MM.1S (cell line): ENCODE data around the gene ATP2A2.
A peak's percentile ranks its signal among the peaks of the same experiment; 100 is the strongest.

ENCODE experiments used
- DNase-seq: peaks from one replicate; pipeline ENCODE4 v3.0.0-alpha.2; 2015
- H2AFZ ChIP-seq: fragments of 300-600 bp; sonication (generic); 2 replicates; pipeline ENCODE4 v1.6.0; 2016; ENCODE audit warnings: antibody characterized with exemption, low read length
- H3F3A ChIP-seq: fragments of 300-600 bp; sonication (generic); 2 replicates; pipeline ENCODE4 v1.6.1; 2016; ENCODE audit warnings: mild to moderate bottlenecking, antibody characterized with exemption, low read length, moderate library complexity, mixed read lengths; ENCODE audit not compliant: insufficient read depth
- H3K27ac ChIP-seq: fragments of 300-600 bp; sonication (generic); 2 replicates; pipeline ENCODE4 v1.5.1; 2016; ENCODE audit warnings: mild to moderate bottlenecking, low read length
- H3K27me3 ChIP-seq: fragments of 300-600 bp; sonication (generic); replicated peaks from 2 replicates; pipeline ENCODE4 v1.6.0; 2016; ENCODE audit warnings: low read length; ENCODE audit not compliant: insufficient read depth
- H3K36me3 ChIP-seq: fragments of 300-600 bp; sonication (generic); replicated peaks from 2 replicates; pipeline ENCODE4 v1.6.1; 2016; ENCODE audit warnings: mild to moderate bottlenecking, low read length, mixed read lengths; ENCODE audit not compliant: insufficient read depth
- H3K4me1 ChIP-seq: fragments of 300-600 bp; sonication (generic); 2 replicates; pipeline ENCODE4 v1.6.1; 2016; ENCODE audit warnings: low read length, mixed read lengths
- H3K4me2 ChIP-seq: fragments of 300-600 bp; sonication (generic); 2 replicates; pipeline ENCODE4 v1.6.0; 2016; ENCODE audit warnings: low read depth, low read length
- H3K4me3 ChIP-seq: fragments of 300-600 bp; sonication (generic); 2 replicates; pipeline ENCODE4 v1.5.1; 2016; ENCODE audit warnings: low read length, mixed read lengths
- H3K79me2 ChIP-seq: fragments of 300-600 bp; sonication (generic); 2 replicates; pipeline ENCODE4 v1.6.1; 2016; ENCODE audit warnings: mixed run types, low read length, mixed read lengths
- H3K9ac ChIP-seq: fragments of 300-600 bp; sonication (generic); 2 replicates; pipeline ENCODE4 v1.6.1; 2016; ENCODE audit warnings: low read length, mixed read lengths
- H3K9me2 ChIP-seq: fragments of 300-600 bp; sonication (generic); replicated peaks from 2 replicates; pipeline ENCODE4 v1.6.1; 2016; ENCODE audit warnings: mild to moderate bottlenecking, low read length, mixed read lengths; ENCODE audit not compliant: insufficient read depth
- H3K9me3 ChIP-seq: fragments of 300-600 bp; sonication (generic); replicated peaks from 2 replicates; pipeline ENCODE4 v1.6.1; 2016; ENCODE audit warnings: mild to moderate bottlenecking, low read length, mixed read lengths; ENCODE audit not compliant: insufficient read depth
- H4K20me1 ChIP-seq: fragments of 300-600 bp; sonication (generic); 2 replicates; pipeline ENCODE4 v1.6.1; 2016; ENCODE audit warnings: mild to moderate bottlenecking, low read length, moderate library complexity, mixed read lengths; ENCODE audit not compliant: insufficient read depth
- EZH2 ChIP-seq: fragments of 300-600 bp; sonication (generic); optimal IDR thresholded peaks from 2 replicates; pipeline ENCODE3; 2017; ENCODE audit warnings: low read depth, mild to moderate bottlenecking, antibody characterized with exemption, low read length, mixed read lengths
- EZH2phosphoT487 ChIP-seq: fragments of 300-600 bp; sonication (generic); IDR thresholded peaks from 2 replicates; pipeline ENCODE4 v1.6.1; 2018; ENCODE audit warnings: antibody characterized with exemption, low read length
- TF ChIP-seq, protein P1 (sequence below): fragments of 300-600 bp; sonication (generic); IDR thresholded peaks from 2 replicates; pipeline ENCODE4 v1.5.1; 2016; ENCODE audit warnings: antibody characterized with exemption, low read length, mixed read lengths

Gene ATP2A2

DNA sequence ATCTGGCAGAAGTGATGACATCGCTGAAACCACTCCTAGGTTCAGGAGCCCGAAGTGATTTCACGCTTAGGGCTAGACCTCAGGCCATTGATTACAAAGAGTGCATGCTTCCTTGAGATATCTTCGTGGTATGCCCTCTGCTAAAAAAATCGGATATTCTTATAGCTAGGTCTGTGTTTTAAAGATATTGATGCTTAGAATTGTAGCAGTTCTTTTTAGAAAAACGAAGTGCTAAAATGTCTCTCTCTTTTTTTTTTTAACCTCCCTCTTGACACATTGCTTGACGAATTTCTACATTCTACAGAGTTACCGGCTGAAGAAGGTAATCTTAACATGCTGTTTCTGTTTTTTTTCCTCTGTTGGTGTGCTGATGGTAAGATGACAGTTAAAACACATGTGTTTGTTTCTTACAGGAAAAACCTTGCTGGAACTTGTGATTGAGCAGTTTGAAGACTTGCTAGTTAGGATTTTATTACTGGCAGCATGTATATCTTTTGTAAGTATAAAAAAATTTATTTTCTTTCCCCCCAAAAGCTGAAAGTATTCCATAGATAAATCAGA, 1.3 kb downstream of the ATP2A2 start:
- Histone ChIP-seq H3K9ac (peak overlapping the region; percentile 87), H3K9me2 (no peaks in the 10 kb centered on the region), H3K36me3 (no peaks in the 10 kb centered on the region), H4K20me1 (peaks cover 17% of the 10 kb centered on the region; the same call in 1 of the 2 replicates), H3K27me3 (no peaks in the 10 kb centered on the region), H3K4me3 (peak overlapping the region; percentile 83), H3K79me2 (peaks cover 59% of the 10 kb centered on the region), H3K27ac (peak overlapping the region; percentile 71; the same call in 1 of the 2 replicates), H2AFZ (no peak overlapping the region), H3F3A (peaks cover 8% of the 10 kb centered on the region; the same call in 1 of the 2 replicates), H3K4me2 (peak overlapping the region; percentile 93), H3K9me3 (no peaks in the 10 kb centered on the region), H3K4me1 (peaks cover 6% of the 10 kb centered on the region; the same call in 1 of the 2 replicates)
- TF ChIP-seq EZH2phosphoT487 (no peak), EZH2 (no peak)
- TF ChIP-seq, protein P1, sequence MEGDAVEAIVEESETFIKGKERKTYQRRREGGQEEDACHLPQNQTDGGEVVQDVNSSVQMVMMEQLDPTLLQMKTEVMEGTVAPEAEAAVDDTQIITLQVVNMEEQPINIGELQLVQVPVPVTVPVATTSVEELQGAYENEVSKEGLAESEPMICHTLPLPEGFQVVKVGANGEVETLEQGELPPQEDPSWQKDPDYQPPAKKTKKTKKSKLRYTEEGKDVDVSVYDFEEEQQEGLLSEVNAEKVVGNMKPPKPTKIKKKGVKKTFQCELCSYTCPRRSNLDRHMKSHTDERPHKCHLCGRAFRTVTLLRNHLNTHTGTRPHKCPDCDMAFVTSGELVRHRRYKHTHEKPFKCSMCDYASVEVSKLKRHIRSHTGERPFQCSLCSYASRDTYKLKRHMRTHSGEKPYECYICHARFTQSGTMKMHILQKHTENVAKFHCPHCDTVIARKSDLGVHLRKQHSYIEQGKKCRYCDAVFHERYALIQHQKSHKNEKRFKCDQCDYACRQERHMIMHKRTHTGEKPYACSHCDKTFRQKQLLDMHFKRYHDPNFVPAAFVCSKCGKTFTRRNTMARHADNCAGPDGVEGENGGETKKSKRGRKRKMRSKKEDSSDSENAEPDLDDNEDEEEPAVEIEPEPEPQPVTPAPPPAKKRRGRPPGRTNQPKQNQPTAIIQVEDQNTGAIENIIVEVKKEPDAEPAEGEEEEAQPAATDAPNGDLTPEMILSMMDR: no peak
- peak; percentile 50 for DNase-seq

DNA sequence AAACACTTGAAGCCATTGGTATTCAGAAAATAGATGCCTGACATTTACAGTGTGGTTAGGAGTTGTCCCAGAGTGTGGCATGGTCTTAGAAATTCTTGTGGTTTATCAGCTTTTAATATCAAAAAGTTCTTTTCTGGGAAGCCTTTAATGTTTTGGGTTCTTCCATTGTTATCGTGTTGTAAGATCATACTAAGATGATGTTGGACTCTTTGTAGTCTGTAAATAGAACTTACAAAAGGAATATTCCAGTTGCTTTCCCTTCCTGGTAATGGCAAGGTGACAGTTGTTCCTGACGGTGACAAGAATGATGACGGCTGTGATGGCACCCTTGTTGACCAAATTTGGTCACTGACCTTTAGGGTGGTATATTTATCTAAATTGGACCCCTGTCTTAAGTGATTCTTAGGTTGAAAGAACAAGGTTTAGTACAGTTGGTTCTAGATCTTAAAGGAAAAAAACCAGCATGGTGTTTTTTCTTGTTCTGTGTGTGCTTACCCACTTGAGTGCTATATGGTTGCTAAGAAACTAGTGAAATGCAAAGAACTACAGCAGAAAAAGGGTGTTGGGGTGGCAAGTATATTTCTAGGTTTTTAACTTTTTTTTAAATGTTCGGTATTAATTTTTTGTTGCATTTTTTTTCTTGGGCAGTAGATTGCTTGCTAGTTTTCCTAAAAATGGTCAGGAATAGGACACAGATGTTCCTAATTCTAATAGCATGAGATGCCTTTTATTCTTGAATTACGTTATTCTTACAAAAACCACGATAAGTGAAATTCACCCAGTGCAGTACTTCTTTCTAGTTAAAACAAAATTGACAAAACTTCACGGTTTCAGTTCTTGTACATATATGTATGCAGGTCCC, 2.1 kb downstream of the ATP2A2 start:
- no peak for DNase-seq
- peak overlapping the region; percentile 87; the same call in 1 of the 2 replicates for H3K9ac ChIP-seq
- H3K4me3 ChIP-seq: peak overlapping the region; percentile 83
- H3F3A ChIP-seq: peaks cover 8% of the 10 kb centered on the region; the same call in 1 of the 2 replicates
- no peak for TF ChIP-seq EZH2phosphoT487
- TF ChIP-seq, protein P1: no peak
- TF ChIP-seq EZH2: no peak
- no peaks in the 10 kb centered on the region for H3K27me3 ChIP-seq
- no peaks in the 10 kb centered on the region for H3K36me3 ChIP-seq
- peaks cover 17% of the 10 kb centered on the region; the same call in 1 of the 2 replicates for H4K20me1 ChIP-seq
- peak overlapping the region; percentile 93 for H3K4me2 ChIP-seq
- H3K4me1 ChIP-seq: peaks cover 6% of the 10 kb centered on the region; the same call in 1 of the 2 replicates
- no peaks in the 10 kb centered on the region for H3K9me2 ChIP-seq
- peaks cover 67% of the 10 kb centered on the region for H3K79me2 ChIP-seq
- H3K27ac ChIP-seq: peak overlapping the region; percentile 71; the same call in 1 of the 2 replicates
- H3K9me3 ChIP-seq: no peaks in the 10 kb centered on the region
- H2AFZ ChIP-seq: no peak overlapping the region

DNA sequence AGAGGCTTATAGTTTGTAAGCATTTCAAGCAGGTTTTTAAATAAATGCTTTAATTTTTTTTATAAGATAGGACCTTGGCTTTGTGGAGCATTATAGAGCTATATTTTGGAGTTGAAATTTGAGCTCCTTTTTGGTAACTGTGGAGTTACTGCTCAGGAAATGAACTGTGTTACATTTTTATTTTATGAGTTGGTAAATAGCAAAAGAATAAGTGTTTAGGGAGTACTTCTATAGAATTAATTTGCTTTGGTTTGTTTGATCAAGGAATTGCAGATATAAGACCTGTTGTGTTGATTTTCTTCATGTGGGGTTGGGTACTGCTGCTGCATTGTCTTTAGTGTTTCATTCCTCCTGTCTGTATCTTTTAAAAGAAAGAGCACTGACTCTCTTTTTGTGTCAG, 3.5 kb downstream of the ATP2A2 start:
- H3F3A ChIP-seq: peaks cover 8% of the 10 kb centered on the region; the same call in 1 of the 2 replicates
- no peaks in the 10 kb centered on the region for H3K27me3 ChIP-seq
- H3K27ac ChIP-seq: no peak overlapping the region
- peaks cover 81% of the 10 kb centered on the region for H3K79me2 ChIP-seq
- H3K9me2 ChIP-seq: no peaks in the 10 kb centered on the region
- H2AFZ ChIP-seq: no peak overlapping the region
- no peaks in the 10 kb centered on the region for H3K36me3 ChIP-seq
- peaks cover 22% of the 10 kb centered on the region; the same call in 1 of the 2 replicates for H4K20me1 ChIP-seq
- peak overlapping the region; percentile 93 for H3K4me2 ChIP-seq
- no peak for DNase-seq
- no peaks in the 10 kb centered on the region for H3K9me3 ChIP-seq
- TF ChIP-seq EZH2phosphoT487 (no peak), EZH2 (no peak)
- TF ChIP-seq, protein P1: no peak
- H3K4me1 ChIP-seq: peaks cover 6% of the 10 kb centered on the region; the same call in 1 of the 2 replicates
- H3K9ac ChIP-seq: no peak overlapping the region
- H3K4me3 ChIP-seq: no peak overlapping the region; the same call in 1 of the 2 replicates
